MM.1S (cell line): Measurements from ENCODE around the gene BTBD9.

Source experiments
- DNase-seq: peaks from one replicate; pipeline ENCODE4 v3.0.0-alpha.2; 2015
- H2AFZ ChIP-seq: fragments of 300-600 bp; sonication (generic); 2 replicates; pipeline ENCODE4 v1.6.0; 2016; ENCODE audit warnings: antibody characterized with exemption, low read length
- H3F3A ChIP-seq: fragments of 300-600 bp; sonication (generic); 2 replicates; pipeline ENCODE4 v1.6.1; 2016; ENCODE audit warnings: mild to moderate bottlenecking, antibody characterized with exemption, low read length, moderate library complexity, mixed read lengths; ENCODE audit not compliant: insufficient read depth
- H3K27ac ChIP-seq: fragments of 300-600 bp; sonication (generic); 2 replicates; pipeline ENCODE4 v1.5.1; 2016; ENCODE audit warnings: mild to moderate bottlenecking, low read length
- H3K27me3 ChIP-seq: fragments of 300-600 bp; sonication (generic); replicated peaks from 2 replicates; pipeline ENCODE4 v1.6.0; 2016; ENCODE audit warnings: low read length; ENCODE audit not compliant: insufficient read depth
- H3K36me3 ChIP-seq: fragments of 300-600 bp; sonication (generic); replicated peaks from 2 replicates; pipeline ENCODE4 v1.6.1; 2016; ENCODE audit warnings: mild to moderate bottlenecking, low read length, mixed read lengths; ENCODE audit not compliant: insufficient read depth
- H3K4me1 ChIP-seq: fragments of 300-600 bp; sonication (generic); 2 replicates; pipeline ENCODE4 v1.6.1; 2016; ENCODE audit warnings: low read length, mixed read lengths
- H3K4me2 ChIP-seq: fragments of 300-600 bp; sonication (generic); 2 replicates; pipeline ENCODE4 v1.6.0; 2016; ENCODE audit warnings: low read depth, low read length
- H3K4me3 ChIP-seq: fragments of 300-600 bp; sonication (generic); 2 replicates; pipeline ENCODE4 v1.5.1; 2016; ENCODE audit warnings: low read length, mixed read lengths
- H3K79me2 ChIP-seq: fragments of 300-600 bp; sonication (generic); 2 replicates; pipeline ENCODE4 v1.6.1; 2016; ENCODE audit warnings: mixed run types, low read length, mixed read lengths
- H3K9ac ChIP-seq: fragments of 300-600 bp; sonication (generic); 2 replicates; pipeline ENCODE4 v1.6.1; 2016; ENCODE audit warnings: low read length, mixed read lengths
- H3K9me2 ChIP-seq: fragments of 300-600 bp; sonication (generic); replicated peaks from 2 replicates; pipeline ENCODE4 v1.6.1; 2016; ENCODE audit warnings: mild to moderate bottlenecking, low read length, mixed read lengths; ENCODE audit not compliant: insufficient read depth
- H3K9me3 ChIP-seq: fragments of 300-600 bp; sonication (generic); replicated peaks from 2 replicates; pipeline ENCODE4 v1.6.1; 2016; ENCODE audit warnings: mild to moderate bottlenecking, low read length, mixed read lengths; ENCODE audit not compliant: insufficient read depth
- H4K20me1 ChIP-seq: fragments of 300-600 bp; sonication (generic); 2 replicates; pipeline ENCODE4 v1.6.1; 2016; ENCODE audit warnings: mild to moderate bottlenecking, low read length, moderate library complexity, mixed read lengths; ENCODE audit not compliant: insufficient read depth
- EZH2 ChIP-seq: fragments of 300-600 bp; sonication (generic); optimal IDR thresholded peaks from 2 replicates; pipeline ENCODE3; 2017; ENCODE audit warnings: low read depth, mild to moderate bottlenecking, antibody characterized with exemption, low read length, mixed read lengths
- EZH2phosphoT487 ChIP-seq: fragments of 300-600 bp; sonication (generic); IDR thresholded peaks from 2 replicates; pipeline ENCODE4 v1.6.1; 2018; ENCODE audit warnings: antibody characterized with exemption, low read length
- TF ChIP-seq, protein P1 (sequence below): fragments of 300-600 bp; sonication (generic); IDR thresholded peaks from 2 replicates; pipeline ENCODE4 v1.5.1; 2016; ENCODE audit warnings: antibody characterized with exemption, low read length, mixed read lengths

The BTBD9 gene

DNA sequence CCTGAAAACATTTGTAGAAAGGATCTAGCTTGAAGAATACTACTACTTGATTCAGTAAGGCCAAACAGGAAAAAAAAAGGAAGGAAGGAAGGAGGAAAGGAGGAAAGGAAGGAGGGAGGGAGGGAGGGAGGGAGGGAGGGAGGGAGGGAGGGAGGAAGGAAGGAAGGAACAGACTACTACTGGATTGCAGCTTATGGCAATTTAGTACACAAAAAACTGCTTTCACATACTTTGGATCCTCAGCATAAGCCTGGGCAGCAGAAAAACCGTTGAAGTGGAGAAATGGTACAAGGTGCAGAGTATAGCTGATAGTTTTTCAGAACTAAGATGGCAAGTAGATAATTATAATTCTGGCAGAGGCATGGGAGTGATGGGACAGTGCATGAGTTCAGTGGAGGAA lies 201.6 kb downstream of the BTBD9 start:
- Histone ChIP-seq H3F3A (no peaks in the 10 kb centered on the region), H3K36me3 (no peaks in the 10 kb centered on the region), H3K27ac (no peak overlapping the region), H2AFZ (no peak overlapping the region), H3K79me2 (no peaks in the 10 kb centered on the region), H3K4me1 (no peaks in the 10 kb centered on the region), H3K9ac (no peak overlapping the region), H3K9me2 (no peaks in the 10 kb centered on the region), H3K4me2 (no peak overlapping the region), H3K9me3 (no peaks in the 10 kb centered on the region), H4K20me1 (no peaks in the 10 kb centered on the region), H3K4me3 (no peak overlapping the region), H3K27me3 (no peaks in the 10 kb centered on the region)
- no peak for DNase-seq
- TF ChIP-seq, protein P1, sequence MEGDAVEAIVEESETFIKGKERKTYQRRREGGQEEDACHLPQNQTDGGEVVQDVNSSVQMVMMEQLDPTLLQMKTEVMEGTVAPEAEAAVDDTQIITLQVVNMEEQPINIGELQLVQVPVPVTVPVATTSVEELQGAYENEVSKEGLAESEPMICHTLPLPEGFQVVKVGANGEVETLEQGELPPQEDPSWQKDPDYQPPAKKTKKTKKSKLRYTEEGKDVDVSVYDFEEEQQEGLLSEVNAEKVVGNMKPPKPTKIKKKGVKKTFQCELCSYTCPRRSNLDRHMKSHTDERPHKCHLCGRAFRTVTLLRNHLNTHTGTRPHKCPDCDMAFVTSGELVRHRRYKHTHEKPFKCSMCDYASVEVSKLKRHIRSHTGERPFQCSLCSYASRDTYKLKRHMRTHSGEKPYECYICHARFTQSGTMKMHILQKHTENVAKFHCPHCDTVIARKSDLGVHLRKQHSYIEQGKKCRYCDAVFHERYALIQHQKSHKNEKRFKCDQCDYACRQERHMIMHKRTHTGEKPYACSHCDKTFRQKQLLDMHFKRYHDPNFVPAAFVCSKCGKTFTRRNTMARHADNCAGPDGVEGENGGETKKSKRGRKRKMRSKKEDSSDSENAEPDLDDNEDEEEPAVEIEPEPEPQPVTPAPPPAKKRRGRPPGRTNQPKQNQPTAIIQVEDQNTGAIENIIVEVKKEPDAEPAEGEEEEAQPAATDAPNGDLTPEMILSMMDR: no peak
- TF ChIP-seq EZH2phosphoT487 (no peak), EZH2 (no peak)

DNA sequence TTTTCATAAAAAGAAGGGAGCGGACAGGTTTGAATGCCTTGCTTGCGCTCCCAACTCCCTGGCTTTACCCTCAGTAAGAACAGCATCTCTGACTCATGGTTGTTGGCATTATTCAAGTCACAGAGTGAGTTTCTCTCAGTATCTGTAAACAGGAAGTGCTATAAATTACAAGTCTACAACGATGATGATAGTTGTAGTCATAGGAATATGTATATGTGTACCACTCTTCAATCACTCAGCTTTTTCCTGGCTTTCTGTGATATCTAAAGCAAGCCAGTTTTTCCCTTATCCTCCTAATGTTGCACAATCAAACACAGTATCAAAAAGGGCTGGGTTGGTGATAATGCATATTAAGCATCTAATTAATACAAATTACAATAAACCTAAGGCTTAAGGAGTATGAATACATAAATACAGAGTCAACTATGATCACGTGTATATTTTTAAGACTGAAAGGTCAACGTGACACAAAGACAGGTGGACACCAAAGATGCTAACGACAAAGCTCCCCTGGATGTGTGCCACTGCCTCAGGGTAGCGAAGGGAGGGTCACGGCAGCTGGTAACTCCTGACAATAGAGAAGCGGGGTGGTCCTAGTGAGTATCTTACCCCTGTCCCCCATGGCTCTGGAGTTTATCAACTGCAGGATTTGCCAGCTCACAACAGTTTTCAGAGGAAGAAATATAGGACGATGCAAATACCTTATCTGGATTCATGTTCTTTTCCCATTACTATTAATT lies 202.8 kb downstream of the BTBD9 start:
- Histone ChIP-seq H3K4me2 (no peak overlapping the region), H3K9me3 (no peaks in the 10 kb centered on the region), H3K27me3 (no peaks in the 10 kb centered on the region), H3F3A (no peaks in the 10 kb centered on the region), H3K4me3 (no peak overlapping the region), H3K36me3 (no peaks in the 10 kb centered on the region), H3K9ac (no peak overlapping the region), H3K27ac (no peak overlapping the region), H2AFZ (no peak overlapping the region), H3K9me2 (no peaks in the 10 kb centered on the region), H3K79me2 (no peaks in the 10 kb centered on the region), H3K4me1 (no peaks in the 10 kb centered on the region), H4K20me1 (no peaks in the 10 kb centered on the region)
- TF ChIP-seq EZH2 (no peak), EZH2phosphoT487 (no peak)
- TF ChIP-seq, protein P1: no peak
- no peak for DNase-seq

DNA sequence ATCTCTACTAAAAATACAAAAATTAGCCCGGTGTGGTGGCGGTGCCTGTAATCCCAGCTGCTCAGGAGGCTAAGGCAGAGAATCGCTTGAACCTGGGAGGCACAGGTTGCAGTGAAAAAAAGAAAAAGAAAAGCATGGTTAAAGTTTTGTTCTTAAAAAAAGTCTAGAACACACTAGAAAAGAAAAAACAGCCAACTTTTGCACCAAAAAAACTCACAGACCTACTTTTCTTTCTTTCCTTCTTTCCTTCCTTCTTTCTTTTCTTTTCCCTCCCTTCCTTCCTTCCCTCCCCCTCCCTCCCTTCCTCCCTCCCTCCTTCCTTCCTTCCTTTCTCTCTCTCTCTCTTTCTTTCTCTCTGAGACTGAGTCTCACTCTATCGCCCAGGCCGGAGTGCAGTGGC lies 204.4 kb downstream of the BTBD9 start:
- H3K9me3 ChIP-seq: no peaks in the 10 kb centered on the region
- H3K9ac ChIP-seq: no peak overlapping the region
- TF ChIP-seq, protein P1: no peak
- TF ChIP-seq EZH2phosphoT487 (no peak), EZH2 (no peak)
- H3K4me1 ChIP-seq: no peaks in the 10 kb centered on the region
- H4K20me1 ChIP-seq: no peaks in the 10 kb centered on the region
- no peaks in the 10 kb centered on the region for H3K36me3 ChIP-seq
- DNase-seq: no peak
- no peak overlapping the region for H3K4me2 ChIP-seq
- H3F3A ChIP-seq: no peaks in the 10 kb centered on the region
- H2AFZ ChIP-seq: no peak overlapping the region
- H3K27me3 ChIP-seq: no peaks in the 10 kb centered on the region
- no peak overlapping the region for H3K27ac ChIP-seq
- H3K79me2 ChIP-seq: no peaks in the 10 kb centered on the region
- no peaks in the 10 kb centered on the region for H3K9me2 ChIP-seq
- H3K4me3 ChIP-seq: no peak overlapping the region
